H1 (cell line): ENCODE results near the gene PROK2.

Source experiments
- CHD2 ChIP-seq: IDR thresholded peaks from 2 replicates; pipeline ENCODE4 v1.6.1; 2012; ENCODE audit warnings: low read length, improper control_type of control experiment
- CTCF ChIP-seq, 3 experiments: IDR thresholded peaks; 1 replicate in 2 of 3; 2 replicates in 1 of 3; pipeline versions ENCODE4 v1.5.1 to v1.6.1; 2011; ENCODE audit warnings: low read length in 3 of 3, mild to moderate bottlenecking in 3 of 3, inconsistent platforms in 2 of 3, low read depth in 1 of 3, moderate library complexity in 1 of 3; ENCODE audit not compliant: insufficient read depth in 1 of 3; ENCODE audit errors: control extremely low read depth in 1 of 3
- EGR1 ChIP-seq: IDR thresholded peaks from 2 replicates; pipeline ENCODE4 v1.6.1; 2011; ENCODE audit warnings: low read depth, low read length, borderline replicate concordance
- POLR2A ChIP-seq, 2 experiments: IDR thresholded peaks; 1 replicate in 1 of 2; 2 replicates in 1 of 2; pipeline ENCODE4 v1.6.1; 2011; ENCODE audit warnings: low read depth in 2 of 2, low read length in 2 of 2, mild to moderate bottlenecking in 2 of 2; ENCODE audit errors: control extremely low read depth in 1 of 2
- POLR2AphosphoS5 ChIP-seq: IDR thresholded peaks from 2 replicates; pipeline ENCODE4 v1.6.1; 2011; ENCODE audit warnings: low read depth, low read length
- SP1 ChIP-seq: IDR thresholded peaks from 2 replicates; pipeline ENCODE4 v1.6.1; 2011; ENCODE audit warnings: low read depth, low read length

DNA sequence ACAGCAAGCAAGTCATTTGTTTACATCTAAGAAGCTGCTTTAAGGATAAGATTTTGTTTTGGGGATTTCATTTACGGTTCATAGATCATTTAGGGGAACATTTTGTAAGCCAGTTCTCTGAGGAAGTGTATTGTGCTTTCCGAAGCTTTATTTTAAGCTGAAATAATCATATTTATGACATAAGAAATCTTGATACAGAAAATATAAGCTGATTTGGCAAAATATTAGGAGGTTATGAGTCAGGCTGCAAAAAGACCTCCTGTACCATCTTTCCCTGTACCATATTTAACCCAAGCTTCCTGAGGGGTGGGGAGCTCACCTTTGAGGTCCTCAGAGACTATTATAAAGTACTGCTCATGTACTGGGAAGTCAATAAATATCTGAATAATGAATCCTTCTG is 51.6 kb downstream of the PROK2 start:
- no peak for TF ChIP-seq CTCF (IDR thresholded peaks at IDR 0.05; ENCODE audit: control extremely low read depth in 1 of 3, insufficient read depth in 1 of 3, low read depth in 1 of 3, low read length in 3 of 3)
- no peak for TF ChIP-seq POLR2AphosphoS5
- TF ChIP-seq POLR2A (IDR thresholded peaks at IDR 0.05; ENCODE audit: control extremely low read depth in 1 of 2, low read depth in 2 of 2, low read length in 2 of 2) = no peak
- TF ChIP-seq SP1 = no peak
- no peak for TF ChIP-seq EGR1
- no peak for TF ChIP-seq CHD2
